Stimulated activated CD4-positive, alpha-beta T cell treated with anti-CD3 and anti-CD28 coated beads, Interleukin-2, amount 100 ng/mL, for 4 hours (primary cell): ENCODE results near the gene SYNDIG1.

Source experiments
- DNase-seq: peaks from one replicate; pipeline ENCODE4 v3.0.0-alpha.2; 2020; ENCODE audit warnings: low read depth

The SYNDIG1 gene

GRCh38 chr20:24528583-24529368 lies 59.3 kb downstream of the SYNDIG1 start:
- no peak for DNase-seq

GRCh38 chr20:24529369-24529719 lies 59.9 kb downstream of the SYNDIG1 start:
- no peak for DNase-seq

DNA sequence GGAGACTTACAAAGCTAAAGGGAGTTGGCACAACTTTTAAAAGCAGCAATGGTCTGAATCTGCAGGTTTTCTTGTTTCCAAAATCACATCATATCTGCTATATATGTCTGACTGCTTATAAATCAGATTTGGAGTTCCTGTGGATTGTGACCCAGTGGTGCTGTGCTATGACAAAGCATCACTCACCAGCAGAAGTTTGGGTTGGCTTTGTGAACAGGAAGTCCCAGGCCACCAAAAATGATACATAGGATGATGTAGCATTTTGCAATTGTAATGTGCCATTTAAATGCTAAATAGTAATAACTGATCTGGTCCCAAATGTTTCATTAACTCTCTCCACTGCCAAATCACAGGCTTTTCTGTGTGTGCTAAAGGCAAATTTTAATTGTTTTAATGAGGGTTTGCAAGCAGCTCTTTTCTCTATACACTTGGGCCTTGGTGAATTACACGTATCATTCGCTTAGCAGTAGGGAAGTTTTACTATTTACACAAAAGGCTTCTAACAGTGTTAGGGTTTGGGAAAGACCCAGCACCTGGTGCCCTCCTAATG lies 60.8 kb downstream of the SYNDIG1 start:
- DNase-seq = no peak

GRCh38 chr20:24531202-24531601 lies 61.8 kb downstream of the SYNDIG1 start:
- no peak for DNase-seq

GRCh38 chr20:24531631-24532419 lies 62.4 kb downstream of the SYNDIG1 start:
- DNase-seq = no peak

- no peak for DNase-seq
Measured at GRCh38 chr20:24533449-24533848, 64.0 kb downstream of the SYNDIG1 start.

DNA sequence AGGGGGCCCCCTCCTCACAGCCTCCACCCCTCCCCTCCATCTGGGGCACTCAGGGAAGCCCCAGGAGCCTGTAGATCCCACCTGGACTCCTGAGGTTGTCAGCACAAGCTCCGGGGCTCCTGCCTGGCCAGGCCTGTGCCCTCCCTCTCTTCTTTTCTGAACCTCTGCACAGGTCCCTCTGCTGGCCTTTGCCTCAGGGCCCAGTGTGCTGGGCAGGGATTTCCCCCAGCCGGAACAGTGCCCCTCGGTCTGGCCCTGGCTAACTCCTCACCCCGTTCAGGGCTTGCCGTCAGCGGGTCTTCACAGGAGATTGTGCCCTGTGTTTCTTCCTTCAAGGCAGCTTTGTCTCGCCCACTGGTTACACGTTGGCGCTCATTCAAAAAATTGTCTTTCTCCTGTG lies 64.9 kb downstream of the SYNDIG1 start:
- no peak for DNase-seq

- no peak for DNase-seq
Measured at GRCh38 chr20:24535941-24536730, 66.7 kb downstream of the SYNDIG1 start.

DNA sequence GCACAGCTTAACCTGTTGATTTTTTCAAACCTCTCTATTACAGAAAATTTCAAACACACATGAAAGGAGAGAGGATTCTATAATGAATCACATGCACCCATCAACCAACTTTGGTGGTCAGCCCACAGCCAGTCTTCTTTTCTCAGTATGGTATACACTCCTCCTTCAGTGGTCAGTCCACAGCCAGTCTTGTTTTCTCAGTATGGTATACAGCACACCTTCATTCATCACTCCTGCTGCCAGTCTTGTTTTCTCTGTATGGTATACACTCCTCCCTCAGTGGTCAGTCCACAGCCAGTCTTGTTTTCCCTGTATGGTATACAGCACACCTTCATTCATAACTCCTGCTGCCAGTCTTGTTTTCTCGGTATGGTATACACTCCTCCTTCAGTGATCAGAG lies 67.8 kb downstream of the SYNDIG1 start:
- no peak for DNase-seq

- DNase-seq = no peak
Measured at GRCh38 chr20:24542721-24543120, 73.3 kb downstream of the SYNDIG1 start.

- DNase-seq = no peak
Measured at GRCh38 chr20:24543168-24543567, 73.7 kb downstream of the SYNDIG1 start.

DNA sequence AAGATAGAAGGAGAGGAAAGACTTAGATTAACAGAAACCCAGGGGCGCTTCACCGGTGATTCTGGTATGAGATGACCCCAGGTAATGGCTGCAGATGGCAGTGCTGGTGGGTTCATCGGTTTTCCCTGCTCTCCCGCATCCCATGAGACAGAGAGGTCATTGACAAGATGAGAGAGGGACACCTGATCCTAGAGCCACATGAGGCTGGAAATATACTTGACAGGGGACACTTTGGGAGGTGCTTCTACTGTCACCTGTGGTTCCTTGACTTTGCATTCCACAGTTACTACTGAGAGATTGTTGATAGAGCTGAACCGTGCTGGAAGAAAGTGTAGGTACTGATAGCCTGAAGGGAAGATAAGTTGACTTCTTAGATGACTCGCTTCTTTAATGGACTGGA lies 74.3 kb downstream of the SYNDIG1 start:
- DNase-seq = no peak

- no peak for DNase-seq
Measured at GRCh38 chr20:24544371-24544770, 74.9 kb downstream of the SYNDIG1 start.

- no peak for DNase-seq
Measured at GRCh38 chr20:24545168-24545567, 75.7 kb downstream of the SYNDIG1 start.

- DNase-seq = no peak
Measured at GRCh38 chr20:24546232-24546892, 76.9 kb downstream of the SYNDIG1 start.

DNA sequence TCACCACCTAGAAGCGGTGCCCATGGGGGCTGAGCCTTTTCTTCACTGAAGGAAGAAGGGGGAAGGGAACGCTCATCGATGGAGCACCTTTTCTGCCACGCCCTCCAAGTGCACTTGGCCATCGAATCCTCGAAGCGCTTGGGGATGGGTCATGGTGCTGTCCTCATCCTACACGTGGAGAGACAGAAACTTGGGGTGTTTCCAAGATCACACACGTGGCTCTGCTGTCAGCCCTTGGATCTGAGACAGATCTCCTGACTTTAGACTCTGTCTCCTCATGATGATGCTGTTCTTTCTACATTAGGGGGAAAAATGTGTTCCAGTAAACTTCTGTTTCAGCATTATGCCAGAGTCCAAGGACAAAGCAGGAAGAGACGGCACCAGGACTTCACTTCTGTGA lies 78.5 kb downstream of the SYNDIG1 start:
- DNase-seq = no peak

DNA sequence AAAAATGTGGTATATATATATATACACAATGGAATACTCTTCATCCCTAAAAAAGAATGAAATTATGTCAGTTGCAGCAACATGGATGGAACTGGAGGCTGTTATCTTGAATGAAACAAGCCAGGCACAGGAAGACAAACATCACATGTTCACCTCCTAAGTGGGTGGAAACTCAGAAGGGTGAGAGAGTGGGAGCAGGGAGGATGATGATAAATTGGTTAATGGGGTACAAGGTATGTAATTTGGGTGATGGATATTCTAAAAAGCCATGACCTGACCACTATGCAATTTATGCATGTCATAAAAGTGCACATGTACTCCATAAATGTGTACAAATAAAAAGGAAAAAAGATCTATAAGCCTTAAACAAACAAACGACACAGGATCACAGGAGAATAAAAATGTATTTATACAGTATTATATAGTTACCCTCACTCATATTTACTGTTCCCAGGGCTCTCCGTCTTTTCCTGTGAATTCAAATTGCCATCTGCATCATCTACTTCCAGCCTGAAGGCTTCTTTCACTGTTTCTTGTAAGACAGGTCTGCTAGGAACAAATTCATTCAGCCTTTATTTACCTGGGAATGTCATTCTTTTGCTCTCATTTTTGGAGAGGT lies 89.8 kb downstream of the SYNDIG1 start:
- no peak for DNase-seq

DNA sequence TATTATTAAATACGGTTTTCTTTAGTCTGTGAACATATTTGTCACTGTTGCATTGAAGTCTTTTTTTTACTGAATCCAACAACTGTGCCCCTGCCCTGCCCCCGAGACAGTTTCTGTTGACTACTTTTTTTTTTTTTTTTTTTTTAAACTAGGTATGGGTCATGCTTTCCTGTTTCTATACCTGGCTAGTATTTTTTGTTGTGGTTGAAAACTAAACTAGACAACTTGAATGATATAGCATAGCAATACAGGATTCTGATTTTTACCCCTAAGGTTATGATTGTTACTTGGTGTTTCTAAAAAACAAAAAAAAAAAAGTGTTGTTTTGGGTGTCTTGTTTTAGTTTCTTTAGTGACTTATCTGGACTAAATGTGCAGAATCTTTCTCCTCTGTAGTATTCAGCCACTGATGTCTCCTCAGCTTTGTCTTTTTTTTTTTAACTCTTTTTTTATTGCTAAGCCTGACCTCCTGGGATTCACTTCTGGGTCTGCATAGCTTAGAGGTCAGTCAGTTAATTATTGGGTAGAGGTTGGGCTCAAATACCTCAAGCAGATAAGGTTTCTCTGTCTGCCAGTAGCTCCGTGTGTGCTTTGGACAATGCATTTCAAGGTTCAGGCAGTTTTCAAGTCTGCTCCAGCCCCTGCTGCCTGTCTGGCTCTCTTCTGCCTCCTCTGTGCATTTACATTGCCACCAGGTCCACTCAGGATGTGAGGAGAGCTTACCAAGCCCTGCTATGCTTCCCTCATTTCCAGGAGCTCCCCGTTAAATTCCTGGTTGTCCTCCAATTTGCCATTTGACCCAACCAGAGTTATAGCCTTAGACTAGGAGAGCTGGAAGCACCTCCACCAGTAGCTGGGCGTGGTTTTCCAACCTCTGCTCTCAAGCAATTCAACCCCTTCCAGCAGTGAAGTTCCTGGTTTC lies 91.4 kb downstream of the SYNDIG1 start:
- DNase-seq = no peak

GRCh38 chr20:24565835-24566351 lies 96.5 kb downstream of the SYNDIG1 start:
- no peak for DNase-seq

DNA sequence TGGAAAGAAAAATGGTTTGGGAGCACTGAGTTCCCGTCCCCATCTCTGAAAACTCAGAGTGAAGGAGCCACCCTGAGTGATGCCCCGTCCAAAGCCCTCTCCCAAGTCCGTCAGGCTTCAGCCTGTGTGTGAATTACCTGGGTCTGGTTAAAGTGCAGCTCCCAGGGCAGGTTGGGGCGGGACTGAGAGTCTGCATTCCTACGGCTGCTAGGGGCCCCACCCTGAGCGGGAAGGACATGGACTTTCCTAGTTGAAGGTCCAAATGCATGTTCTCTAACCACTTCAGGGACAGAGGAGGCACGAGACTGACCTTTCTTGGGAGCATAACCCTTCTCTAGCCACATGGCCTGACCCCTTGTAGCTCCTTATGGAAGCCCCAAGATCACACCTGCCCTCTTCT lies 97.2 kb downstream of the SYNDIG1 start:
- DNase-seq = no peak
